Femur (tissue), 1 donor: Measurements from ENCODE around the gene S100A11.

Experiments used
- DNase-seq: peaks from one replicate; pipeline ENCODE4 v3.0.0-alpha.2; 2017

The S100A11 gene

GRCh38 chr1:152001631-152002584 is 34.9 kb downstream of the S100A11 start:
- peak; percentile 93 for DNase-seq

GRCh38 chr1:152000964-152001630 is 35.7 kb downstream of the S100A11 start:
- no peak for DNase-seq

GRCh38 chr1:151998611-151999362 is 38.0 kb downstream of the S100A11 start:
- no peak for DNase-seq

- DNase-seq = no peak
Observed at GRCh38 chr1:151997284-151997570, 39.6 kb downstream of the S100A11 start.

- DNase-seq = no peak
Observed at GRCh38 chr1:151995774-151996173, 41.0 kb downstream of the S100A11 start.

- peak; percentile 48 for DNase-seq
Observed at GRCh38 chr1:151994956-151995355, 41.8 kb downstream of the S100A11 start.

- DNase-seq = peak; percentile 89
Observed at GRCh38 chr1:151993734-151994496, 42.9 kb downstream of the S100A11 start, which contains the start of gene S100A10. Gene S100A10, minus strand, starts transcription at chr1:151993859. Its CDS starts 7,629 bp downstream, at chr1:151986230.

- DNase-seq = peak; percentile 64
Observed at GRCh38 chr1:151993084-151993733, 43.6 kb downstream of the S100A11 start.

- DNase-seq = peak; percentile 90
Observed at GRCh38 chr1:151992303-151993083, 44.3 kb downstream of the S100A11 start.

GRCh38 chr1:151991663-151992302 is 45.0 kb downstream of the S100A11 start:
- DNase-seq = no peak

- DNase-seq = peak; percentile 77
Observed at GRCh38 chr1:151990856-151991198, 46.0 kb downstream of the S100A11 start.

GRCh38 chr1:151990058-151990855 is 46.5 kb downstream of the S100A11 start:
- DNase-seq = no peak

GRCh38 chr1:151989211-151989862 is 47.5 kb downstream of the S100A11 start:
- DNase-seq = peak; percentile 58

GRCh38 chr1:151988405-151988923 is 48.3 kb downstream of the S100A11 start:
- no peak for DNase-seq

GRCh38 chr1:151986501-151987190 is 50.2 kb downstream of the S100A11 start:
- no peak for DNase-seq

- no peak for DNase-seq
Observed at GRCh38 chr1:151985768-151986167, 51.0 kb downstream of the S100A11 start.

GRCh38 chr1:151985270-151985669 is 51.5 kb downstream of the S100A11 start:
- no peak for DNase-seq

GRCh38 chr1:151984313-151984956 is 52.4 kb downstream of the S100A11 start:
- no peak for DNase-seq
